Measurements from ENCODE around the gene FLVCR2. TPM values are rescaled to one million over a fixed set of nuclear protein-coding genes. Genes with fewer than 3 reads are reported as not detected.

The FLVCR2 gene
- polyA plus RNA-seq, 1 of the 3 experiments (the other 2 are of a cell fraction), result 0.05 TPM

DNA sequence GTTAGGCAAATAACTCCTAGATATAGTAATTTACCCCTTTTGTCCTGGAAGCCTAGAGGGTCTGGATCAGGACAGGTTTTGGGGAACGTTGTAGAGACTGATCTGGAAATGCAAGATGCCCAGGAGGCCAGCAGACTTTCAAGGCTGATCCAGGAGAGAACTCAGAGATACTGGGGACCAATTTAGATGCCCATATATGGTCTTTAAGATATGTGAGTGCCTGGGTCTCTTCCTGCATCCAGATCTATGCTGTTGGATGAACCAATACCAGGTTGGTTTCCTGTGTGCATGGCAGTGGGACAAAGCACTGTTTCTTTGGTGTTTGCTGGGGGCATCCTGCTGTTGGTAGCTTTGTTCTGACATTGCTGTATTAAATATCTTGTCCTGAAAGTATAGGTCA lies 76.8 kb downstream of the FLVCR2 start:
- no peaks in the 10 kb centered on the region for H3K9me2 ChIP-seq
- ChIA-PET POLR2A (no interaction called here), CTCF (interaction anchor here (0.6 to 11.4 kb wide), 20 partner anchors 8 to 1467 kb away, joined by 3 to 439 read pairs (median 7); partner anchors contain the start of gene FLVCR2)
- TF ChIP-seq POLR2AphosphoS5 (IDR thresholded peaks at IDR 0.05; ENCODE audit: low read depth, low read length) (no peak), RCOR1 (IDR thresholded peaks at IDR 0.05; ENCODE audit: low read length) (no peak), ZBTB33 (IDR thresholded peaks at IDR 0.05; ENCODE audit: borderline replicate concordance, low read depth) (no peak), MAX (IDR thresholded peaks at IDR 0.05; ENCODE audit: low read depth) (no peak), JUND (IDR thresholded peaks at IDR 0.05) (no peak), MXI1 (IDR thresholded peaks at IDR 0.05; ENCODE audit: low read depth, low read length) (no peak), RAD21 (IDR thresholded peaks at IDR 0.05; ENCODE audit: low read length) (no peak), EZH2phosphoT487 (IDR thresholded peaks at IDR 0.05; ENCODE audit: borderline replicate concordance, low read depth) (no peak), IRF3 (IDR thresholded peaks at IDR 0.05; ENCODE audit: low read depth, low read length) (no peak), RXRA (IDR thresholded peaks at IDR 0.05; ENCODE audit: borderline replicate concordance, low read depth) (no peak), GATA2 (CRISPR knock-in tag; IDR thresholded peaks at IDR 0.05) (no peak), FOXM1 (IDR thresholded peaks at IDR 0.05; ENCODE audit: low read depth) (no peak), NRF1 (IDR thresholded peaks at IDR 0.05; ENCODE audit: low read depth, low read length) (no peak)
- TF ChIP-seq, protein P1, sequence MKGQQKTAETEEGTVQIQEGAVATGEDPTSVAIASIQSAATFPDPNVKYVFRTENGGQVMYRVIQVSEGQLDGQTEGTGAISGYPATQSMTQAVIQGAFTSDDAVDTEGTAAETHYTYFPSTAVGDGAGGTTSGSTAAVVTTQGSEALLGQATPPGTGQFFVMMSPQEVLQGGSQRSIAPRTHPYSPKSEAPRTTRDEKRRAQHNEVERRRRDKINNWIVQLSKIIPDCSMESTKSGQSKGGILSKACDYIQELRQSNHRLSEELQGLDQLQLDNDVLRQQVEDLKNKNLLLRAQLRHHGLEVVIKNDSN (IDR thresholded peaks at IDR 0.05; ENCODE audit: borderline replicate concordance, low read depth), result no peak
- no peaks in the 10 kb centered on the region for H3K27me3 ChIP-seq (ENCODE audit: insufficient read depth)
- H4K20me1 ChIP-seq (ENCODE audit: insufficient read depth), result no peaks in the 10 kb centered on the region
- peaks cover 4% of the 10 kb centered on the region; the same call in 1 of the 2 replicates for H3K79me2 ChIP-seq (ENCODE audit: insufficient read depth)
- peaks cover 22 to 47% of the 10 kb centered on the region in 2 experiments for H3K36me3 ChIP-seq (replicated peaks in 1 of 2; ENCODE audit: control insufficient read depth in 1 of 2, insufficient read depth in 2 of 2, low read length in 1 of 2)
- H3K27ac ChIP-seq (ENCODE audit: low read depth in 2 of 2, low read length in 1 of 2), result no peak overlapping the region
- 0% methylated on average over 1 of the region's 1 CpG for WGBS (ENCODE audit: low lambda C conversion rate)
- no peaks in the 10 kb centered on the region for H3F3A ChIP-seq (replicated peaks; ENCODE audit: insufficient read depth)
- peaks cover 0 to 6% of the 10 kb centered on the region in 2 experiments; a peak in 1 of 4 replicates for H3K4me1 ChIP-seq (ENCODE audit: control insufficient read depth in 1 of 2, insufficient read depth in 2 of 2, low read depth in 1 of 2, low read length in 1 of 2)
- H3K9me3 ChIP-seq, result no peaks in the 10 kb centered on the region
- H3K4me3 ChIP-seq (ENCODE audit: low read depth in 2 of 2, low read length in 1 of 2), result no peak overlapping the region
- H2AFZ ChIP-seq (ENCODE audit: low read depth), result no peak overlapping the region
- no peak overlapping the region for H3K9ac ChIP-seq
- H3K4me2 ChIP-seq, result no peak overlapping the region
- DNase-seq, result no peak

Data from SK-N-SH (cell line).